Prostate gland (tissue), 2 donors: ENCODE data around the gene ERCC5.

ENCODE experiments used
- POLR2AphosphoS5 ChIP-seq: sonication (generic); formaldehyde crosslinking; IDR thresholded peaks from one replicate; pipeline ENCODE4 v1.6.1; 2017; ENCODE audit warnings: antibody characterized with exemption
- TF ChIP-seq, protein P1 (sequence below), 4 experiments: fragments of 200-600 bp in 2 of 4; fragments of 450-650 bp in 2 of 4; sonication (generic) in 2 of 4; IDR thresholded peaks; 1 replicate in 3 of 4; 2 replicates in 1 of 4; pipeline ENCODE4 v1.5.1; 2016 to 2019; ENCODE audit warnings: antibody characterized with exemption in 4 of 4, mild to moderate bottlenecking in 2 of 4, moderate library complexity in 2 of 4

DNA sequence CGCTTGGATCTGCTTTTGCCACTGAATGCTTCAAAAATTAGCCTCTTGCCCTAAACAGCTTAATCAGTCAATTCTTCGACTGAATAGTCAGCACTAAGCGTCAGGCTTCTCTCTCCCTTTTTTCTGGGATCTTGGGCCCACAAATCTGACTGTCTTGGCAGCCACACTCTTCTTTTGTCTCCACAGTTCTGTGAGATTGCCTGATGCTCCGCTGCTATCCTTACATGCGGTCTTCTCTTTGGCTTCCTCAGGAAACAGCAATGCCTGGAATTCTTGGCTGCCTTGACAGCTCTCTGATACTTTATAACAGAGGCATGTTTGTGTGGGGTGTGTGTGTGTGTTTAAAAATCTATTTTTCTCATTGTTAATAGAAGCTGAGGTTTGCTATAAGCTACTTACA is 32.6 kb downstream of the ERCC5 start:
- no peak for TF ChIP-seq POLR2AphosphoS5
- TF ChIP-seq, protein P1, sequence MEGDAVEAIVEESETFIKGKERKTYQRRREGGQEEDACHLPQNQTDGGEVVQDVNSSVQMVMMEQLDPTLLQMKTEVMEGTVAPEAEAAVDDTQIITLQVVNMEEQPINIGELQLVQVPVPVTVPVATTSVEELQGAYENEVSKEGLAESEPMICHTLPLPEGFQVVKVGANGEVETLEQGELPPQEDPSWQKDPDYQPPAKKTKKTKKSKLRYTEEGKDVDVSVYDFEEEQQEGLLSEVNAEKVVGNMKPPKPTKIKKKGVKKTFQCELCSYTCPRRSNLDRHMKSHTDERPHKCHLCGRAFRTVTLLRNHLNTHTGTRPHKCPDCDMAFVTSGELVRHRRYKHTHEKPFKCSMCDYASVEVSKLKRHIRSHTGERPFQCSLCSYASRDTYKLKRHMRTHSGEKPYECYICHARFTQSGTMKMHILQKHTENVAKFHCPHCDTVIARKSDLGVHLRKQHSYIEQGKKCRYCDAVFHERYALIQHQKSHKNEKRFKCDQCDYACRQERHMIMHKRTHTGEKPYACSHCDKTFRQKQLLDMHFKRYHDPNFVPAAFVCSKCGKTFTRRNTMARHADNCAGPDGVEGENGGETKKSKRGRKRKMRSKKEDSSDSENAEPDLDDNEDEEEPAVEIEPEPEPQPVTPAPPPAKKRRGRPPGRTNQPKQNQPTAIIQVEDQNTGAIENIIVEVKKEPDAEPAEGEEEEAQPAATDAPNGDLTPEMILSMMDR (IDR thresholded peaks at IDR 0.05): no peak
